Measurements from ENCODE around the gene MOGAT3. TPM values are rescaled to one million over a fixed set of nuclear protein-coding genes. Genes with fewer than 3 reads are reported as not detected.

Gene MOGAT3
- total and polyA plus RNA-seq, 8 donors = 1.7 to 2.3 TPM; not detected in 6

- WGBS, 5 donors = 5 to 8% (median 7%) methylated on average over 12 of the region's 12 CpGs
- H3K4me1 ChIP-seq = peaks cover 41 to 75% (median 64%) of the 10 kb centered on the region in 4 donors
- TF ChIP-seq POLR2A (IDR thresholded peaks at IDR 0.05) (no peak), EP300 (IDR thresholded peaks at IDR 0.05) (no peak), POLR2AphosphoS5 (IDR thresholded peaks at IDR 0.05) (no peak), CTCF (IDR thresholded peaks at IDR 0.05) (no peak)
These were observed 33.0 kb downstream of the MOGAT3 start for GRCh38 chr7:101167645-101168411.

GRCh38 chr7:101166909-101167644 is 33.8 kb downstream of the MOGAT3 start:
- WGBS, 5 donors = 1 to 4% (median 3%) methylated on average over 18 to 19 of the region's 19 CpGs
- no peak for DNase-seq
- no peak overlapping the region for H3K27ac ChIP-seq
- H3K4me3 ChIP-seq = no peak overlapping the region
- H3K36me3 ChIP-seq = no peaks in the 10 kb centered on the region
- no peaks in the 10 kb centered on the region for H3K9me3 ChIP-seq
- H3K27me3 ChIP-seq = peaks cover 47 to 100% (median 100%) of the 10 kb centered on the region in 3 donors
- TF ChIP-seq POLR2A (IDR thresholded peaks at IDR 0.05) (no peak), CTCF (IDR thresholded peaks at IDR 0.05) (no peak), EP300 (IDR thresholded peaks at IDR 0.05) (no peak), POLR2AphosphoS5 (IDR thresholded peaks at IDR 0.05) (no peak)
- intact Hi-C loops (cut with DNase I; ENCODE audit: low total_unique reads) = no loop called here
- peaks cover 39 to 75% (median 64%) of the 10 kb centered on the region in 4 donors for H3K4me1 ChIP-seq

More at GRCh38 chr7:101167645-101168411, 33.0 kb downstream of the MOGAT3 start:
- H3K9me3 ChIP-seq = no peaks in the 10 kb centered on the region
- intact Hi-C loops (cut with DNase I; ENCODE audit: low total_unique reads) = no loop called here
- no peak for DNase-seq
- H3K27me3 ChIP-seq = peaks cover 55 to 100% (median 100%) of the 10 kb centered on the region in 3 donors
- no peaks in the 10 kb centered on the region for H3K36me3 ChIP-seq
- no peak overlapping the region for H3K4me3 ChIP-seq
- no peak overlapping the region for H3K27ac ChIP-seq

- Histone ChIP-seq H3K27ac (no peak overlapping the region), H3K27me3 (peaks cover 42 to 100% (median 100%) of the 10 kb centered on the region in 3 donors), H3K4me1 (peaks cover 34 to 70% (median 59%) of the 10 kb centered on the region in 4 donors), H3K4me3 (no peak overlapping the region), H3K36me3 (peaks cover 0 to 2% (median under 1%) of the 10 kb centered on the region in 4 donors), H3K9me3 (no peaks in the 10 kb centered on the region)
- no peak for TF ChIP-seq POLR2A (IDR thresholded peaks at IDR 0.05)
- TF ChIP-seq EP300 (IDR thresholded peaks at IDR 0.05) = no peak
- no peak for TF ChIP-seq CTCF (IDR thresholded peaks at IDR 0.05)
- TF ChIP-seq POLR2AphosphoS5 (IDR thresholded peaks at IDR 0.05) = no peak
- 1 to 3% (median 2%) methylated on average over 9 to 11 of the region's 11 CpGs for WGBS, 5 donors
- no peak for DNase-seq
- intact Hi-C loops (cut with DNase I; ENCODE audit: low total_unique reads) = no loop called here
These were observed 34.3 kb downstream of the MOGAT3 start for GRCh38 chr7:101166648-101166908.

GRCh38 chr7:101165958-101166647 is 34.7 kb downstream of the MOGAT3 start:
- 1 to 2% (median 2%) methylated on average over 26 to 38 of the region's 38 CpGs for WGBS, 5 donors

More at GRCh38 chr7:101165958-101166647, 34.7 kb downstream of the MOGAT3 start:
- Histone ChIP-seq H3K27ac (no peak overlapping the region), H3K27me3 (peaks cover 37 to 100% (median 96%) of the 10 kb centered on the region in 3 donors), H3K36me3 (peaks cover 2 to 7% (median 4%) of the 10 kb centered on the region in 4 donors), H3K4me3 (peak overlapping the region in 2 of 4 donors; percentile 12 to 32), H3K4me1 (peaks cover 33 to 66% (median 57%) of the 10 kb centered on the region in 4 donors), H3K9me3 (no peaks in the 10 kb centered on the region)
- intact Hi-C loops (cut with DNase I; ENCODE audit: low total_unique reads) = no loop called here
- TF ChIP-seq EP300 (IDR thresholded peaks at IDR 0.05) (no peak), CTCF (IDR thresholded peaks at IDR 0.05) (no peak), POLR2A (IDR thresholded peaks at IDR 0.05) (no peak), POLR2AphosphoS5 (IDR thresholded peaks at IDR 0.05) (no peak)
- DNase-seq = no peak

All from stomach (tissue), 9 donors.